ENCODE results near the gene DTX4. TPM values are rescaled to one million over a fixed set of nuclear protein-coding genes. Genes with fewer than 3 reads are reported as not detected.

DTX4 gene
- total and polyA plus RNA-seq, 12 donors: 0.86 to 4.1 (median 2.1) TPM

DNA sequence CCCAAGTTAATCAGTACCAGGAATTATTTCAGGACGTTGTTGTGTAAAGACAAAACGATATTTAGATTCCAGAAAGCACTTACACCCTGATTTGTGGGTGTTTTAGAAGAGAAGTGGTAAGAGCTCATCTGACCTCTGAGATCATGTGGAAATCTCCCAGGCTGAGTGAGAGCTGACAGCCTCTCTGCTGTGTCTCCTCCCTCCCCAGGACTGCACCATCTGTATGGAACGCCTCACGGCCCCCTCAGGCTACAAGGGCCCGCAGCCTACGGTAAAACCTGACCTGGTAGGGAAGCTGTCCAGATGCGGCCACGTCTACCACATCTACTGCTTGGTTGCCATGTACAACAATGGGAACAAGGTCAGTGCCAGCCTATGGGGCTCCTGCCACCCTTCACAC lies 20.0 kb downstream of the DTX4 start:
- WGBS, 2 donors: 87 to 89% methylated on average over 8 of the region's 8 CpGs
- H3K27me3 ChIP-seq: no peaks in the 10 kb centered on the region
- intact Hi-C loops (cut with DNase I): no loop called here
- H3K4me3 ChIP-seq: no peak overlapping the region
- peaks cover 0 to 65% (median 6%) of the 10 kb centered on the region in 9 donors for H3K36me3 ChIP-seq
- no peak for DNase-seq
- TF ChIP-seq, protein P1, sequence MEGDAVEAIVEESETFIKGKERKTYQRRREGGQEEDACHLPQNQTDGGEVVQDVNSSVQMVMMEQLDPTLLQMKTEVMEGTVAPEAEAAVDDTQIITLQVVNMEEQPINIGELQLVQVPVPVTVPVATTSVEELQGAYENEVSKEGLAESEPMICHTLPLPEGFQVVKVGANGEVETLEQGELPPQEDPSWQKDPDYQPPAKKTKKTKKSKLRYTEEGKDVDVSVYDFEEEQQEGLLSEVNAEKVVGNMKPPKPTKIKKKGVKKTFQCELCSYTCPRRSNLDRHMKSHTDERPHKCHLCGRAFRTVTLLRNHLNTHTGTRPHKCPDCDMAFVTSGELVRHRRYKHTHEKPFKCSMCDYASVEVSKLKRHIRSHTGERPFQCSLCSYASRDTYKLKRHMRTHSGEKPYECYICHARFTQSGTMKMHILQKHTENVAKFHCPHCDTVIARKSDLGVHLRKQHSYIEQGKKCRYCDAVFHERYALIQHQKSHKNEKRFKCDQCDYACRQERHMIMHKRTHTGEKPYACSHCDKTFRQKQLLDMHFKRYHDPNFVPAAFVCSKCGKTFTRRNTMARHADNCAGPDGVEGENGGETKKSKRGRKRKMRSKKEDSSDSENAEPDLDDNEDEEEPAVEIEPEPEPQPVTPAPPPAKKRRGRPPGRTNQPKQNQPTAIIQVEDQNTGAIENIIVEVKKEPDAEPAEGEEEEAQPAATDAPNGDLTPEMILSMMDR (IDR thresholded peaks at IDR 0.05): no peak
- no peak overlapping the region for H3K27ac ChIP-seq
- no peak for ATAC-seq
- peaks cover 0 to 37% (median 14%) of the 10 kb centered on the region in 9 donors for H3K4me1 ChIP-seq
- no peaks in the 10 kb centered on the region for H3K9me3 ChIP-seq

GRCh38 chr11:59192446-59193020 lies 20.6 kb downstream of the DTX4 start:
- ATAC-seq: no peak
- no peaks in the 10 kb centered on the region for H3K27me3 ChIP-seq
- H3K27ac ChIP-seq: no peak overlapping the region
- no peak for DNase-seq
- H3K36me3 ChIP-seq: peaks cover 0 to 69% (median 6%) of the 10 kb centered on the region in 9 donors
- intact Hi-C loops (cut with DNase I): no loop called here
- peaks cover 0 to 35% (median 8%) of the 10 kb centered on the region in 9 donors for H3K4me1 ChIP-seq
- no peaks in the 10 kb centered on the region for H3K9me3 ChIP-seq
- TF ChIP-seq, protein P1 (IDR thresholded peaks at IDR 0.05): no peak
- H3K4me3 ChIP-seq: no peak overlapping the region
- 90 to 94% methylated on average over 4 of the region's 4 CpGs for whole genome bisulfite sequencing, 2 donors

DNA sequence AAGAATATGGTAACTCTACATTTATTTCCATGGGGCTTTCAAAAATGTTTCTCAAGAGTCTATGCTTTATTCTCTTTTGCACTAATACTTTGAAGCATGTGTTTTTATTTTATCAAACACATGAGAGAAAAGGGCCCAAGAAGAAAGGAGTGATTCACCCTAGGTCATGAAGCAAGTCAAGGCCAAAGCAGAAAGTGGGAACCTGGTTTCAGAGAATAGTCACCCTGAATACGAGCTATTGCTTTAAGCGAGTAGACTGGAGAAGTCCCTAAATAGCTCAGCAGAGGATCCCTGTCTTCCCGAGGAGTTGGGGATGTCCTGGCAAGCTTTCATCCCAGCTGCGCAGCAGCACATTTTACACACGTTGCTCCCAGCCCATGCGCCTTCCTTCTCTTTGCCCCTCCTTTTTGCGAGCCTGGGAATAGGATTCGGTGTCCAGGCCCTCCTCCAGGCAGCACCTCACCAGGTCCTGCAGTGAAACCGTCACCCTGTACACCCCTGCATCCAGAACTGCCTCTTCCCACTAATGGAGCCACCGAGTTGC lies 21.7 kb downstream of the DTX4 start:
- DNase-seq (no peak), ATAC-seq (no peak)
- Histone ChIP-seq H3K27me3 (no peaks in the 10 kb centered on the region), H3K4me3 (no peak overlapping the region), H3K4me1 (peaks cover 0 to 36% (median 17%) of the 10 kb centered on the region in 9 donors), H3K9me3 (no peaks in the 10 kb centered on the region), H3K36me3 (peaks cover 0 to 69% (median 6%) of the 10 kb centered on the region in 9 donors), H3K27ac (no peak overlapping the region)
- intact Hi-C loops (cut with DNase I): no loop called here
- 85 to 89% methylated on average over 10 of the region's 10 CpGs for WGBS, 2 donors
- TF ChIP-seq, protein P1 (IDR thresholded peaks at IDR 0.05): no peak

- intact Hi-C loops (cut with DNase I): no loop called here
- no peak overlapping the region for H3K27ac ChIP-seq
- no peaks in the 10 kb centered on the region for H3K9me3 ChIP-seq
- no peak for DNase-seq
- TF ChIP-seq, protein P1 (IDR thresholded peaks at IDR 0.05): no peak
- peaks cover 0 to 68% (median 6%) of the 10 kb centered on the region in 9 donors for H3K36me3 ChIP-seq
- peaks cover 0 to 29% (median 12%) of the 10 kb centered on the region in 9 donors for H3K4me1 ChIP-seq
- WGBS, 2 donors: 83 to 84% methylated on average over 4 of the region's 4 CpGs
- H3K27me3 ChIP-seq: no peaks in the 10 kb centered on the region
- no peak overlapping the region for H3K4me3 ChIP-seq
- no peak for ATAC-seq
These were observed 23.7 kb downstream of the DTX4 start for GRCh38 chr11:59195586-59195985.
